ENCODE results near the gene PPP2R3A. TPM values are rescaled to one million over a fixed set of nuclear protein-coding genes. Genes with fewer than 3 reads are reported as not detected.

Gene PPP2R3A
- total RNA-seq, 1 experiment from 2014 or later, result 13.0 TPM

DNA sequence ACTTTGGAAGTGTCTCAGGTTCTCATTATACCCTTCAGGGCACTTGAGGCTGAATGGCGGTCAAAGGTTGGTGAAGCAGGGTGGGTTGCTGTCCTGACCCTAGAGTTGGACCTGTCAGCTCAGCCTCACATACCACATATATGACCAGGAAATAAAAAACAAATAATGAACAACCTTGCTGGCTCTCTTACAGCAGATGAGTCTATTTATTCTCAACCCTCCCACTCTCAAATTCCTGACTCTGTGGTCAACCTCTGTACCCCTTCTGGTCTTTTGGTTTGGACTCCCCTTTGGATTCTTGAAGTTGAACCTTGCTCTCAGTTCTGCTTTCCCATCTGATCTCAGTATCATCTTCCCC, 16.9 kb downstream of the PPP2R3A start:
- no peak overlapping the region for H3K27ac ChIP-seq
- no peaks in the 10 kb centered on the region; the same call in 1 of the 2 replicates for H3K36me3 ChIP-seq
- H3K9me3 ChIP-seq (replicated peaks), result no peaks in the 10 kb centered on the region
- peaks cover 16% of the 10 kb centered on the region for H3K4me1 ChIP-seq (replicated peaks)
- H3K27me3 ChIP-seq (replicated peaks), result no peaks in the 10 kb centered on the region
- no peak overlapping the region for H3K4me3 ChIP-seq
- DNase-seq (ENCODE audit: low read depth in 1 of 2, low spot score in 2 of 2), result no peak

DNA sequence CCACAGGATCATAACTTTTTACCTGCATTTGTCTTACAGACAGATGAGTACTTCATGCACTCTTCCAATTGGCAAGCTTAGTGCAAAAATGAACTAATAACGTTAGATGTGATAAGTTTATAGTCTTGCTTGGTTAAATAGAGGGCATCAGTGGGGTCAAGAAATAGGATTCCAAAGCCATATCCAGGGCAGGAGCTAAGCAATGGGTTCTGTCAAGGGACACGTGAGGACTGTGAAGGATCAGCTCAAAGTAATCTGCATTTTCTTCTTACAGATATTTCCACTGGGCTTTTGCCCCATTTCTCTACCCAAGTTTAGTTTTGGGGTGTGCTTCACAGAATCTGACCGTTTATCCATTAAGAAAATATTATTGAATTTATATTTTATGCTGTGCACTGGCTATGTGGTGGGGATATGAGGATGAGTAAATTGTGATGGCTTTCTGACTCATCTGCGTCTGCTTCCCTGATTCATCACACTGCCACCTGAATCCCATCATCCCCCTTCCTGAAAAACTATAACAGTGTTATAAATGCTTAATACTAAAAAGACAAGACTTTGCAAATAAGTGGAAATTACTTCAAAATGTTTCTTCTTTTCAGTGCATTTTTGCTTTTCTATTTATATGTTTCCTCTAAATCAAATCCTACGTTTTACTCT, 17.5 kb downstream of the PPP2R3A start:
- Histone ChIP-seq H3K27me3 (replicated peaks) (no peaks in the 10 kb centered on the region), H3K4me3 (no peak overlapping the region)

DNA sequence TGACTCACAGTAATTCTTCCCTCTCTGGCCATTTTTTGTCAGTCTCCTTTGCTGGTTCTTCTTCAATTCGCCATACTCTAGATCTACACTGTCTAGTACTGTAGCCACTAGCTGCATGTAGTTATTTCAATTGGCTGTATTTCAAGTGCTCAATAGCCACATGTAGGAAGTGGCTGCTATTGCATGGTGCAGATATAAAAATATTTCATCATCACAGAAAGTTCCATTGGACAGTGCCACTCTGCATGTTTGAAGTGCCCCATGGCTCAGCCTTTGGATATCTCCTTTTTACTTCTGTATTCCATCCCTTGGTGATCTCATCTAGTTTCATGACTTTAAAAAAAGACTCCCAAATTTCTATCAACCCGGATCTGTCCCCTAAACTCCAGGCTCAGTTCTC, 22.1 kb downstream of the PPP2R3A start:
- DNase-seq (ENCODE audit: low read depth in 1 of 2, low spot score in 2 of 2), result no peak
- no peaks in the 10 kb centered on the region; the same call in 1 of the 2 replicates for H3K36me3 ChIP-seq
- no peak overlapping the region for H3K4me3 ChIP-seq
- no peak overlapping the region for H3K27ac ChIP-seq
- no peaks in the 10 kb centered on the region for H3K27me3 ChIP-seq (replicated peaks)
- peaks cover 29% of the 10 kb centered on the region for H3K4me1 ChIP-seq (replicated peaks)
- no peaks in the 10 kb centered on the region for H3K9me3 ChIP-seq (replicated peaks)

More for the DNA sequence above, 17.5 kb downstream of the PPP2R3A start:
- H3K36me3 ChIP-seq, result no peaks in the 10 kb centered on the region; the same call in 1 of the 2 replicates
- DNase-seq (ENCODE audit: low read depth in 1 of 2, low spot score in 2 of 2), result no peak
- no peaks in the 10 kb centered on the region for H3K9me3 ChIP-seq (replicated peaks)
- H3K27ac ChIP-seq, result no peak overlapping the region
- H3K4me1 ChIP-seq (replicated peaks), result peaks cover 16% of the 10 kb centered on the region

GRCh38 chr3:135989242-135989641, 23.7 kb downstream of the PPP2R3A start:
- no peak for DNase-seq (ENCODE audit: low read depth in 1 of 2, low spot score in 2 of 2)
- H3K4me1 ChIP-seq (replicated peaks), result peaks cover 19% of the 10 kb centered on the region

DNA sequence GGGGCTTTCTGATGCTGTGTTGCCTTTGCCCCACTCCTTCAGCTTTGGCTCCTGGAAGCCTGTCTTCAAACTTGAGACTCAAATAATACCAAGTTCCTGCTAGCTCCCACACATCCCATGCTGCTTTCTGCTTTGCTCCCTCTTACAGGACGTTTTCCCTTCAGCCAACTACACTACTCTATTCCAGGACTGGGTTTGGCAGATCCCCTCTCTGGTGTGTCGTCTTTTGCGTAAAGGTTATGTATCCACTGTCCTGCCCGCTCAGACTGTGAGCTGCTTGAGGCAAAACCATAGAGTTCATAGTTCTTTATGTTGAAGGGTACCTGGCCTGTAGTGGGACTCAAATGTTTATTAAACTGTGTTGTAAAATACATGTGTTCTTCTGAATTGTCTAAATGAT, 25.4 kb downstream of the PPP2R3A start:
- H3K9me3 ChIP-seq (replicated peaks), result no peaks in the 10 kb centered on the region
- H3K4me3 ChIP-seq, result no peak overlapping the region
- DNase-seq (ENCODE audit: low read depth in 1 of 2, low spot score in 2 of 2), result no peak
- H3K27ac ChIP-seq, result peak overlapping the region; percentile 83
- H3K4me1 ChIP-seq (replicated peaks), result peaks cover 29% of the 10 kb centered on the region
- no peaks in the 10 kb centered on the region for H3K27me3 ChIP-seq (replicated peaks)
- no peaks in the 10 kb centered on the region; the same call in 1 of the 2 replicates for H3K36me3 ChIP-seq

More at GRCh38 chr3:135989242-135989641, 23.7 kb downstream of the PPP2R3A start:
- H3K9me3 ChIP-seq (replicated peaks), result no peaks in the 10 kb centered on the region
- no peak overlapping the region for H3K4me3 ChIP-seq
- H3K36me3 ChIP-seq, result no peaks in the 10 kb centered on the region; the same call in 1 of the 2 replicates
- no peak overlapping the region for H3K27ac ChIP-seq
- no peaks in the 10 kb centered on the region for H3K27me3 ChIP-seq (replicated peaks)

GRCh38 chr3:135991621-135992020, 26.1 kb downstream of the PPP2R3A start:
- peaks cover 31% of the 10 kb centered on the region for H3K4me1 ChIP-seq (replicated peaks)
- DNase-seq (ENCODE audit: low read depth in 1 of 2, low spot score in 2 of 2), result peak in 1 of 2 experiments; percentile 12

GRCh38 chr3:135992072-135992471, 26.5 kb downstream of the PPP2R3A start:
- H3K4me1 ChIP-seq (replicated peaks), result peaks cover 31% of the 10 kb centered on the region
- H3K27ac ChIP-seq, result peak overlapping the region; percentile 83
- DNase-seq (ENCODE audit: low read depth in 1 of 2, low spot score in 2 of 2), result peak; percentile 46 to 67

More at GRCh38 chr3:135991621-135992020, 26.1 kb downstream of the PPP2R3A start:
- no peak overlapping the region for H3K4me3 ChIP-seq
- peak overlapping the region; percentile 83 for H3K27ac ChIP-seq
- no peaks in the 10 kb centered on the region for H3K9me3 ChIP-seq (replicated peaks)
- H3K27me3 ChIP-seq (replicated peaks), result no peaks in the 10 kb centered on the region
- H3K36me3 ChIP-seq, result no peaks in the 10 kb centered on the region; the same call in 1 of the 2 replicates

DNA sequence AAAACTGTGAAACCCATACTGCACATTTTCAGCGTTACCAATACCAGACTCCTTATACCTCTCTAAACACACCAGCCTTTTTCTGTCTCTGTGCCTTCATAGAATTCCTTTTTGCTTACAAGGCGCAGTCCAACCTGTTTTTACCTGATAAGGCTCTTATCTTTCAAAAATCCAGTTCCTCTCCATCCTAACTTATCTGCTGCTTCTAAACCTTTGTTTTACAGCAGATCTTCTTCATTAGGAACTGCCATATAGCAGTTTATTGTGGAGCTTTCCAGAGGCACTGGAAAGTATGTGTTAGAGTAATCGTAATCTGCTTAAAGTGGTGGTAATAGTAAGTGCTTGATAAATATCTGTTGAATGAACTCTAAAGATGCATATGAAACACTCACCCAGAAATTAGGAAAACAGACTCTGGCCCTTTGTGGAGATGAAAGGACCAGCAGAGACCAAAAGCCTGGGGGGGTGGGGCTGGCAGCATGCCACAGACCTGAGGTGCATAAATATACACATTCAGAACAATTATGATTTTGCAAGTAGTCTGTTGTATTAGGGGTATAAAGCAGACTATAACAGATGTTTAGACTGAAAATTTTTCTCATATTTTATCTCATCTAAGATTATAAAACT, 29.3 kb downstream of the PPP2R3A start:
- H3K4me1 ChIP-seq (replicated peaks), result peaks cover 31% of the 10 kb centered on the region
- no peaks in the 10 kb centered on the region for H3K9me3 ChIP-seq (replicated peaks)
- H3K36me3 ChIP-seq, result no peaks in the 10 kb centered on the region
- no peaks in the 10 kb centered on the region for H3K27me3 ChIP-seq (replicated peaks)
- no peak overlapping the region for H3K27ac ChIP-seq
- no peak overlapping the region for H3K4me3 ChIP-seq
- DNase-seq (ENCODE audit: low read depth in 1 of 2, low spot score in 2 of 2), result no peak

More at GRCh38 chr3:135992072-135992471, 26.5 kb downstream of the PPP2R3A start:
- Histone ChIP-seq H3K27me3 (replicated peaks) (no peaks in the 10 kb centered on the region), H3K36me3 (no peaks in the 10 kb centered on the region; the same call in 1 of the 2 replicates), H3K4me3 (no peak overlapping the region), H3K9me3 (replicated peaks) (no peaks in the 10 kb centered on the region)

DNA sequence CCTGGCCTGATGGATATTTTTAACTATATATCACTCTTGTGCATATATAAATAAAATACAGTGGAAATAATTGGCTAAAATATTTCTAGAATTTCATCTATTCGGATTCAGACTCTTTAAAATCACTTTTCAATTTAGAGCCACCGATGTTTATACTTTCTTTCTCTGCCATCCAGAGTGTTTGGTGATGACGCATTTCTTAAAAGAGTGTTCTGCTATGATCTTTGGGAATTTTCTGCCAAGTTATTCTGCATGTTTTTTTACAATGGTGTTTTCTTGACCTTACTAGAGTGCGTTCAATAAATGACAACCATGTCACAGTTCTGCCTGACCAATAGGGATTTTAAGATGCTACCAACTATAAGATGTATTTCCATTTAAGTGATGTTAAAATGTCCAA, 30.2 kb downstream of the PPP2R3A start:
- Histone ChIP-seq H3K4me3 (no peak overlapping the region), H3K4me1 (replicated peaks) (peaks cover 30% of the 10 kb centered on the region), H3K36me3 (no peaks in the 10 kb centered on the region), H3K27ac (no peak overlapping the region), H3K27me3 (replicated peaks) (no peaks in the 10 kb centered on the region), H3K9me3 (replicated peaks) (no peaks in the 10 kb centered on the region)
- peak in 1 of 2 experiments; percentile 25 for DNase-seq (ENCODE audit: low read depth in 1 of 2, low spot score in 2 of 2)

DNA sequence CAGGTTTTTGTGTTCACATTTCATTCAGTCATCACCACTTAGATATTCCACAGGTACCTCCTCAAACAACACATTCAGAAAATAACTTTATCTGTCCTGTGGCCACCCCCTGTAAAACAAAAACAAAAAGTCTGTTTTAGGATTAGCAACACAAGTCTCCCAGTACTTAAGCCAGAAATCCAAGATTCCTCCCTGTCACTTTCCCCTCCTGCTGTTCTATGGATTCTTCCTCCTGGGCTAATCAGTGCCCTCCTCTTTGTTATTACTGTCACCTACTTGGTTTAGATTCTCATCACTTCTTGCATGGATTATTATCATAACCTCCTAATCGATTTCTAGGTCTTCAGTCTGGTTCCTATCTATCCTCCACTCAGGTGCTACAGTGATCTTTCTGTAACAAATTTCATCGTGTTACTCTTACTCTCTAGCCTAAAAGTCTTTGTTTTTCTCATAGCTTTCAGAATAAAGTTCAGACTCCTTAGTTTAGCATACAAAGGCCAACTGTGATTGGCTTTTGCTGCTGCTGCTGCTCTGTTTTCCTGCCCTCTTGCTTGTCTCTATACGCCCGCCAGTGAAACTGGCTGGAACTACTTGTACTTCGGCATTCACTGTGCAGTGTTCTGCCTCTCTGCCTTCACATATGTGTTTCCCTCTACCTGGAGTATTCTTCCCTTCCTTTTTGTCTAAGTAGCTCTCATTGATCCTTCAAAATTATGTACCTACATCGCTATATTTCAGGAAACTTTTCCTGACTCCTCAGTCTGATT, 32.2 kb downstream of the PPP2R3A start:
- Histone ChIP-seq H3K27ac (no peak overlapping the region), H3K4me1 (replicated peaks) (peaks cover 13% of the 10 kb centered on the region), H3K4me3 (no peak overlapping the region), H3K9me3 (replicated peaks) (no peaks in the 10 kb centered on the region), H3K27me3 (replicated peaks) (no peaks in the 10 kb centered on the region), H3K36me3 (no peaks in the 10 kb centered on the region)
- no peak for DNase-seq (ENCODE audit: low read depth in 1 of 2, low spot score in 2 of 2)

GRCh38 chr3:136008221-136008620, 42.7 kb downstream of the PPP2R3A start:
- no peaks in the 10 kb centered on the region for H3K9me3 ChIP-seq (replicated peaks)
- DNase-seq (ENCODE audit: low read depth in 1 of 2, low spot score in 2 of 2), result no peak
- no peak overlapping the region for H3K27ac ChIP-seq
- H3K4me3 ChIP-seq, result no peak overlapping the region
- no peaks in the 10 kb centered on the region for H3K27me3 ChIP-seq (replicated peaks)
- H3K4me1 ChIP-seq (replicated peaks), result no peaks in the 10 kb centered on the region
- no peaks in the 10 kb centered on the region; the same call in none of the 2 replicates for H3K36me3 ChIP-seq

GRCh38 chr3:136008732-136009470, 43.4 kb downstream of the PPP2R3A start:
- Histone ChIP-seq H3K4me1 (replicated peaks) (no peaks in the 10 kb centered on the region), H3K4me3 (no peak overlapping the region), H3K27me3 (replicated peaks) (no peaks in the 10 kb centered on the region), H3K9me3 (replicated peaks) (no peaks in the 10 kb centered on the region), H3K27ac (no peak overlapping the region), H3K36me3 (no peaks in the 10 kb centered on the region; the same call in none of the 2 replicates)
- no peak for DNase-seq (ENCODE audit: low read depth in 1 of 2, low spot score in 2 of 2)

GRCh38 chr3:136018876-136019275, 53.3 kb downstream of the PPP2R3A start:
- Histone ChIP-seq H3K4me3 (no peak overlapping the region), H3K27me3 (replicated peaks) (no peaks in the 10 kb centered on the region), H3K4me1 (replicated peaks) (no peaks in the 10 kb centered on the region), H3K27ac (no peak overlapping the region), H3K36me3 (no peaks in the 10 kb centered on the region), H3K9me3 (replicated peaks) (no peaks in the 10 kb centered on the region; the same call in 1 of the 2 replicates)
- no peak for DNase-seq (ENCODE audit: low read depth in 1 of 2, low spot score in 2 of 2)

Measured in SJSA1 (cell line).